IPS-NIHi7 (cell line): Measurements from ENCODE around the gene CCNA1.

Source experiments
- DNase-seq: peaks from one replicate; pipeline ENCODE4 v3.0.0; 2012; ENCODE audit warnings: mixed read lengths; ENCODE audit errors: extremely low spot score

The CCNA1 gene

DNA sequence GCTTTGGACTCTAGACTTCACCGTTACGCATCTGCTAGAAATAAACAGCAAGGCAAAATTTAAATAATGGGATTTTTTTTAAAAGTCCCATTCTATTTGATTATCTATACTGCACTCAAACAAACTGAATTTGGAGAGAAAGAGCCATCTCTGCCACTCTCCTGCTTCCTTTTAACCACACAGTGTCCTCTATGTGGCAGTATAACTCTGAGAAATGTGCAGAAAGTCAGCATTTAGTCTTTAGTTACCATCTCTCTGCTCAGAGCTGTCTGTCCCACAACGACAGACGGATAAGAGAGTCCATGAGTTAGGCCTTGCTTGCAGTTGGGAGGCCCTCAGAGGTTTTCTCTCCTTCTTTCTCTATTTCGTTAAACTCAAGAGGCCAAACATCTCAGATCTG lies 21.2 kb downstream of the CCNA1 start:
- peak; percentile 37 for DNase-seq

DNA sequence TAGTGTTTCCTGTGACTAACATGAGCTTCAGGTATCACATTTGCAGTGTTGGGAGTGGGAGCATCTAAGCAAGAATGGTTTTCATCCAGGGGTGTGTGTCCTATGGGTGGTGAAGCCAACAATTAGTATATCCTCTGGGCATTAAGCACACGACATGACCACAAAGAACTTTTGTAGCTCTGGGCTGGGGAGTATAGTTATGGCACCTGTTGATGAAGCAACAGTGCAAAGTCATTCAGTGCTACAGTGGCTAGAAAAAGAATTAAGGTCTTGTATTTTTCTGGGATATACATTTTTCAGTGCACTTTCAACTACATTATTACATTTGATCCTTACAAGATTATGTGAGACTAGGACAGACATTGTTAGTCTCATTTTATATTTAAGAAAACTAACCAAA lies 21.8 kb downstream of the CCNA1 start:
- no peak for DNase-seq

DNA sequence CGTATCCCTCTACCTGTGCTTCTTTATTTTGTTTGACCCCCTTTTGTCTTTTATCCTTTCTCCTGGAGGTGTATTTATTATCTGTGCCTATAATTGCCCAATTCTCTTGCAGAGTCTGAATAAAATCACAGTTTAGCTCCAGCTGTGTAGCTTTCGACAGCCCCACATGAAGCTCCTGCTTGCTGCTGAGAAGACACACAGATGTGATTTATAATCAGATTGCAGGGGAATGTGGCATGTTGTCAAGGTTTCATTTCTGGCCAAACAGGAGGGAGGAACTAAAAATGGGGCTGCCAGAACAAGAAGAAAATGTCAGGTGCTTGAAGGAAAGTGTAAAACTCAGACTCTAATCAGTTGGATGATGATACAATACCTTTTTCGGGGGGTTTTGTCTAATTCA lies 22.7 kb downstream of the CCNA1 start:
- DNase-seq, result no peak

DNA sequence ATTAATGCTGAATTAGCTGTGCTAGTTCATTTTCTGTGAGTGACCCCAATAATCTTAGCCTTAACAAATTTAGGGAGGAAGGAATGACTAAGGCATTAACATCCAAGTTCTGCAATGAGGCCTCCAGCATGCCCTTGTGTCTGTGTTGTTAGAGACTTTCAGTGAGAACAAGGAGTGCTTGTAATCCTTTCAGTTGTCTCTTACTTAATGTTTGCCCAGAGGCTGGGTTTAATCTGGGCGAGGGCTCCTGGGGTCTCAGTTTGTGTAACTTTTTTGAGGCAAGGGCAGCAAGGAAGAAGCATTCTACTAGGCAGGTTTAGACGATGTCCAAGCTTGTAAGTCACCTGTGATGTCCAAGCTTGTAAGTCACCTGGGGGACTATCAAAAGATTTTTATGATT lies 24.3 kb downstream of the CCNA1 start:
- DNase-seq, result no peak

DNA sequence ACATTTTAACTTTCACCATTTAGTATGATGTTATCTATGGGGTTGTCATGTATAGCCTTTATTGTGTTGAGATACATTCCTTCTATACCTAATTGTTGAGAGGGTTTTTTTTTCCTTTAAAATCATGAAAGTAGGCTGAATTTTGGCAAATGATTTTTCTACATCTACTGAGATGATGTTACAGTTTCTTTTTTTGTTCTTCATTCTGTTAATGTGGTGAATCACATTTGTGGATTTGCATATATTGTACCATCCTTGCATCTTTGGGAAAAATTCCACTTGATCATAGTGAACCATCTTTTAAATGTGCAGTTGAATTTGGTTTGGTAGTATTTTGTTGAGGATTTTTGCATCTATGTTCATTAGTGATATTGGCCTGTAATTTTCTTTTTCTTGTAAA lies 29.2 kb downstream of the CCNA1 start:
- no peak for DNase-seq

DNA sequence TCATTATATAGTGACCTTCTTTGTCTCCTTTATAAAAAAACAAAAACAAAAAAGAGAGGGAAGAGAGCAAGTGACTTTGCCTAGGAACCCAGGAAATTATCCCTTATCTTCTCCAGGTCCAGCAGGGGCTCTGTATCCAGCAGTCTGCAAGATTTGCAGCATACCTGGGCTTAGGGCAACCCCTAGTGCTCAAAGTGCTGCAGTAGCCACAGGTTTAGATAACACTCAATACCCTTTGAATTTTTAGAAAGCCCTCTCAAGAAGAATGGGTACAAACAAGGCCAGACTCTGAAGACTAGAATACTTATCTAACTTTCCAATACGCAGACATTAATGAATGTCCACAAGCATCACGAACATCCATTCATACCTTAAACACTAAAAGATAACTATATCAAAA lies 43.2 kb downstream of the CCNA1 start:
- DNase-seq, result peak; percentile 61

DNA sequence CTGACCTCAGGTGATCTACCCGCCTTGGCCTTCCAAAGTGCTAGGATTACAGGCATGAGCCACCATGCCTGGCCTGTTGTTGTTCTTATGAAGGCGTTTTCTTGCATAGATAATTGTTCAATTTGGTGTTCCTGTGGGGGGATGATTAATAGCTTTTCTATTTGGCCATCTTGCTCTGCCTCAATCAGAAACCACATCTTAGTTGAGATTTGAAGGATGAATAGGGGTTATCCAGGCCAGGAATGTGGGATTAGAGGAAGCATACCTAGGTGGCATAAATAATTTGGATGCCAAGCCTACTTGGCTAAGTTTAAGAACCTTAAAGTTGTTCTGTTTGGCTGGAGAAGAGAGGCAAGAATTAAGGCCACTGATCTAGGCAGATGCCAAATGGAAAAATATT lies 44.4 kb downstream of the CCNA1 start:
- DNase-seq, result no peak

DNA sequence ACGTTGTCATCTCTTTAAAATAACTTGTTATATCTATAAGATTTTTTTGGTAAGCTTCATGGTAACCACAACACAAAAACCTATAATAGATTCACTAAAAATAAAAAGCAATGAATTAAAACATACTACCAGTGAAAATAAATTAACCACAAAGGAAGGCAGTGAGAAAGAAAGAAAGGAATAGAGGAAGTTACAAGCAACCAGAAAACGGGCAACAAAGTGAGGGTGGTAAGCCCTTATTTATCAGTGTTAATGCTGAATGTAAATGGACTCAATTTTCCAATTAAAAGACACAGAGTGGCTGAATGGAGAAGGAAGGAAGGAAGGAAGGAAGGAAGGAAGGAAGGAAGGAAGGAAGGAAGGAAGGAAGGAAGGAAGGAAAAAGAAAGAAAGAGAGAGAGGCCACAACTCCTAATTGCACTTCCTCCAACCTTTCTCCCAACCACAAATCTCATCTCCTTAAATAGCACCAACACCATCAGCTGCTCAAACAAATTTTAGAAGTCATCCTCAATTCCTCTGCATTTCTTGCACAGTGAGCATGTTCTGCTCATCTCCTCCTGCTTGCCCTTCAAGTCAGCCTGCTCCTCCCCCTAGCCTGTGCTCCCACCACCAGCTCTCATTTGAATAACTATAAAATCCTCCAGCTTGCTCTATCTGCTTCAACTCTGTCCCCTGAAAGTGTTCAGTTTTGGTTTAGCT lies 48.6 kb downstream of the CCNA1 start:
- no peak for DNase-seq

DNA sequence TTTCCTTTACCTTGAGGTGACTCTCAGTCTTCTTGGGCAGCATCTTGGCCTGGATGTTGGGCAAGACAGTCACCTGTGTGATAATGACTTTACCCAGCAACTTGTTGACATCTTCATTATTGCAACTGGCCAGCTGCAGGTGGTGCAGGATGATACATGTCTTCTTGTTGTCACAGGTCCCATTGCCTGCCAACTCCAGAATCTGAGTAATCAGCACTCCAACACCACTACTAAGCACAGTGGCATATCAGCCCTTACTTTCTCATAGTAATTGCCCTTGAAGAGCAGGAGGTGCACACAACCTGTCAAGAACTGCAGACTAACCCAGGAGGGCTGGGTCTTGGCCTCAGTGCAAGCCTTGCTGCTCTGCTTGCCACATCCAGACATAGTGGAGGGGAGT lies 57.8 kb downstream of the CCNA1 start:
- DNase-seq, result no peak
